Measurements from ENCODE around the gene FIGN. TPM values are rescaled to one million over a fixed set of nuclear protein-coding genes. Genes with fewer than 3 reads are reported as not detected.

The FIGN gene
- total RNA-seq, 2 experiments from 2014 or later, result not detected

- TF ChIP-seq CTCF (IDR thresholded peaks at IDR 0.05), result no peak
- H3K4me1 Mint-ChIP-seq (ENCODE audit: low read depth), result no peaks in the 10 kb centered on the region
- no peak overlapping the region for H3K27ac Mint-ChIP-seq
Measured at GRCh38 chr2:163655667-163656066, 80.1 kb downstream of the FIGN start.

GRCh38 chr2:163652751-163653150, 83.1 kb downstream of the FIGN start:
- Mint-ChIP-seq H3K36me3 (ENCODE audit: low read depth) (no peaks in the 10 kb centered on the region), H3K4me1 (ENCODE audit: low read depth) (no peaks in the 10 kb centered on the region), H3K27me3 (no peaks in the 10 kb centered on the region), H3K9me3 (no peaks in the 10 kb centered on the region), H3K27ac (no peak overlapping the region), H3K4me3 (no peak overlapping the region)
- DNase-seq (no peak), ATAC-seq (no peak)
- no peak for TF ChIP-seq CTCF (IDR thresholded peaks at IDR 0.05)
- ChIA-PET CTCF (no interaction called here), POLR2A (interaction anchor here (0.5 kb wide), 1 partner anchor 708 kb away, joined by 3 read pairs; no protein-coding TSS in a partner anchor)
- intact Hi-C loops (cut with micrococcal nuclease), result no loop called here

More at GRCh38 chr2:163655667-163656066, 80.1 kb downstream of the FIGN start:
- ATAC-seq (no peak), DNase-seq (no peak)
- ChIA-PET CTCF (no interaction called here), POLR2A (no interaction called here)
- intact Hi-C loops (cut with micrococcal nuclease), result no loop called here
- no peak overlapping the region for H3K4me3 Mint-ChIP-seq
- H3K36me3 Mint-ChIP-seq (ENCODE audit: low read depth), result no peaks in the 10 kb centered on the region
- no peaks in the 10 kb centered on the region for H3K9me3 Mint-ChIP-seq
- H3K27me3 Mint-ChIP-seq, result no peaks in the 10 kb centered on the region

- H3K4me1 Mint-ChIP-seq (ENCODE audit: low read depth), result no peaks in the 10 kb centered on the region
- intact Hi-C loops (cut with micrococcal nuclease), result no loop called here
- ChIA-PET POLR2A (no interaction called here), CTCF (no interaction called here)
- no peak overlapping the region for H3K27ac Mint-ChIP-seq
- no peaks in the 10 kb centered on the region for H3K36me3 Mint-ChIP-seq (ENCODE audit: low read depth)
- no peak for DNase-seq
- H3K27me3 Mint-ChIP-seq, result no peaks in the 10 kb centered on the region
- no peak for TF ChIP-seq CTCF (IDR thresholded peaks at IDR 0.05)
- ATAC-seq, result no peak
- no peaks in the 10 kb centered on the region for H3K9me3 Mint-ChIP-seq
- no peak overlapping the region for H3K4me3 Mint-ChIP-seq
Measured at GRCh38 chr2:163649080-163649479, 86.7 kb downstream of the FIGN start.

GRCh38 chr2:163647300-163647699, 88.5 kb downstream of the FIGN start:
- H3K27ac Mint-ChIP-seq, result no peak overlapping the region
- H3K4me3 Mint-ChIP-seq, result no peak overlapping the region
- POLR2A ChIA-PET, result no interaction called here
- H3K4me1 Mint-ChIP-seq (ENCODE audit: low read depth), result no peaks in the 10 kb centered on the region
- DNase-seq (no peak), ATAC-seq (no peak)
- intact Hi-C loops (cut with micrococcal nuclease), result no loop called here
- no peaks in the 10 kb centered on the region for H3K9me3 Mint-ChIP-seq
- H3K36me3 Mint-ChIP-seq (ENCODE audit: low read depth), result no peaks in the 10 kb centered on the region
- no peak for TF ChIP-seq CTCF (IDR thresholded peaks at IDR 0.05)
- CTCF ChIA-PET, result no interaction called here
- H3K27me3 Mint-ChIP-seq, result no peaks in the 10 kb centered on the region

- H3K9me3 Mint-ChIP-seq, result no peaks in the 10 kb centered on the region
- no peak overlapping the region for H3K27ac Mint-ChIP-seq
- H3K27me3 Mint-ChIP-seq, result no peaks in the 10 kb centered on the region
- no peak for ATAC-seq
- intact Hi-C loops (cut with micrococcal nuclease), result no loop called here
- no peaks in the 10 kb centered on the region for H3K36me3 Mint-ChIP-seq (ENCODE audit: low read depth)
- DNase-seq, result no peak
- ChIA-PET CTCF (no interaction called here), POLR2A (no interaction called here)
- no peak overlapping the region for H3K4me3 Mint-ChIP-seq
- no peak for TF ChIP-seq CTCF (IDR thresholded peaks at IDR 0.05)
- no peaks in the 10 kb centered on the region for H3K4me1 Mint-ChIP-seq (ENCODE audit: low read depth)
Measured at GRCh38 chr2:163646687-163647086, 89.1 kb downstream of the FIGN start.
